Measurements from ENCODE around the gene ZCCHC24.
"Not testable (repeated sequence)": the region's sequence is repeated elsewhere in the genome, so short reads cannot be mapped to it uniquely, and the experiment has no call there.

The ZCCHC24 gene

GRCh38 chr10:79447249-79447648, 1.8 kb upstream of the ZCCHC24 start:
- not testable (repeated sequence) for DNase-seq (ENCODE audit: low read depth in 1 of 2, low spot score in 1 of 2)

DNA sequence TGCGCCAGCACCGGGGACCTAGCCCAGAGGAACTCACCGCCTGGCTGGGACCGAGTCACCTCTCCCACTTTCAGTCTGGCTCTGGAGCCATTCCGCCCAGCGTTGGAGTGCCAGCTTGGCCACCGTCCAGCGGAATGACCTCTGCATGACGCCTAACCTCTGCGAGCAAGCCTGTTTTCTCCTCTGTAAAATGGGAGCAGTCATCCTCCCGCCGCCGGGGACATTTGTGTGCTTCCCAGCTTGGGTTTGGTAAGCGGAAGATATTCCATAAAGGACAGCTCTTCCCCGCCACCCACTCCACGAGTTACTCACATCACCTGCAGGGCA, 1.3 kb upstream of the ZCCHC24 start:
- DNase-seq (ENCODE audit: low read depth in 1 of 2, low spot score in 1 of 2) = no peak

DNA sequence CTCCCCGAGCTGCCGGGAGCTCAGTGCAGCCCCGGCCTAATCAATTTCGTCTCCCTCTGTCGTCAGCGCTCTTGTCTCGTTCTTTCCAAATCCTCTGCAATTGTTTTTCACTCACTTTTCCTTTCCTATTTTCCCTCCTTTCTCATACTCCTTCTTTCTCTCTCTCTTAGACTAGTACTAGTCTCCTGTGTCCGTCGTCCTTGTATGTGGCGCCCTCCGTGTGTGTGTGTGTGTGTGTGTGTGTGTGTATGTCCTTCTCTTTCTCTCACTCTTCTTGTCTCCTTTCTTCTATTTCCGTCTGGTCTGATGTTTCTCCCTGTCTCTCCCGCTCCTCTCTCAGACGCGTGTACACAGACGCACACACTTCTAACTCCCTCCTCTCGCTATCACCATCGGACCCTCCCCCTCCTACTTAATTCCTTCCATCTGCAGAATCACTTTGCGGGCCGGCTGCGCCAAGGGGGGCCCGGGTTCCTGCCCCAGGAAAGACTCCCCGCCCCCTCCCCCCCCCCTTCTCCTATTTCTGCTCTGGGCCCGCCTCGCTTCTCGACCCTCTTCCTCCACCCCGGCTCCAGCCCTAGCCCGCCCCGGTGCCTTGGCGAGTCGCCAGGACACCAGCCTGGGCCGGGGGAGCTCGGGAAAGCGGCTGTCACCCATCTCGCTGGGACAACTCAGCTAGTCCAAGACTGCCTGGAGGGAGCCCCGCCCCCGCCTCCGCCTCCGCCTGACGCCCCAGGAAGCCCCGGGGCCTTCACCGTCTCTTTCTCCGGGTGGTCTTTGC, 743 bp upstream of the ZCCHC24 start:
- no peak for DNase-seq (ENCODE audit: low read depth in 1 of 2, low spot score in 1 of 2)

DNA sequence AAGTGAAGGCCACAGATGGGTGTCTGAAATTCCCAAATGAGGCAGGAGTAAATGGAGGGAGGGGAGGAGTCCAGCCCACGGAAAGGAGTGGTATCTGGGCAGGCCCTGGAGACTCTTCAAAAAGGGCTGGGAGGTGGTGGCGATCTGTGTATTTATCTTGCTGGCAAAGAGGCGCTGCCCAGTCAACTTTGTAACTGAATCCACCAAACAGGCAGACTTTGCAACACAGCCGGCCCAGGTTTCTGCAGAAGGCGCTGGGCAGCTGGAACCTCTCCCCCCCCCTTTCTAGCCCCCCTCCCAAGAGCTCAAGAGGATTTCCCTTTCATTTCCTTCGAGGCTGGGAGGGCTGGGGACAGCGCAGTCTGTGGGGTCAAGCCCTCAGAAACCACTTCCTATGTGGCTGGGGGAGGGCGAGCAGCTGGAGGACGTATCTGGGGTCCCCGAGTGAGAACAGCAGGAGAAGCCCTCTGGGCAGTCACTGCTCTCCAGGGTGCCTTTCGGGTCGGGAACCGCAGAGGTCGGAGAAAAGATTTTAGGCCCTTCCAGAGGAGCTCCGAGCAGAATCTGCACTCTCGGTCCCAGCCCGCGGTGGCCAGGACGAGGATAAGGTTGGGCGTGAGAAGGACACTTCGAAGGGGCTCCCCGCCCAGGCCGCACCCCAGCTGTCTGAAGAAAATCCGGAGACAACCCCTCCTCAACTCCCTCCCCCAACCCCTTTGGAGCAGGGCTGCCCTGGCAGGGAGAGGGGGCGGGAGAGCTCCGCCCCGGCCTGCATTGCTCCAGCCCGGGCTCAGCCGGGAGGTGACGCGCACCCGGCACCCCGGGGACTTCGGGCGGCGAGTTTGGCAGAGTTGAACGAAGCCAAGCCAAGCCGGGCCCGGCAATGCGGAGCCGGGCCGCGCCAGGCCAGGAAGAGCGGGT, 965 bp downstream of the ZCCHC24 start:
- no peak for DNase-seq (ENCODE audit: low read depth in 1 of 2, low spot score in 1 of 2)

- no peak for DNase-seq (ENCODE audit: low read depth in 1 of 2, low spot score in 1 of 2)
These were observed 1.9 kb downstream of the ZCCHC24 start for GRCh38 chr10:79443338-79444198.

GRCh38 chr10:79442171-79443040, 3.0 kb downstream of the ZCCHC24 start:
- no peak for DNase-seq (ENCODE audit: low read depth in 1 of 2, low spot score in 1 of 2)

- DNase-seq (ENCODE audit: low read depth in 1 of 2, low spot score in 1 of 2) = no peak
These were observed 4.0 kb downstream of the ZCCHC24 start for GRCh38 chr10:79441433-79441832.

DNA sequence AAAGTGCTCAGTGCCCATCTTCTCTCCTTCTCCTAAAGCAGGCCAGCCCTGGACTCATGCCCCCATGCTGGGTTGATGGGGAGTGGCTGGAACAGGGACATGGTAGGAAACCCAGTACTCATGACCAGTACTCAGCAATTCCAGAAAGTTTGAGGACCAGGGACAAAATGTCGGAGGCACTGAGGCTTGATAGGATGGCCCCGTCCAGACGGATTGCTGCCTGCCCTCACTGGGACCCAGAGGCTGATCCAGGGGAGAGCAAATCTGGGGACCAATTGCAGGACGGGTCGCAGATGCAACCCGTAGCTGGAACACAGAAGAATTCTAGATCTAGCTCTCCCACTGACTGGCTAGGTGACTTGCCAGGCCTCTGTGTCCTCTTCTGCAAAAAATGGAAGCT, 5.1 kb downstream of the ZCCHC24 start:
- no peak for DNase-seq (ENCODE audit: low read depth in 1 of 2, low spot score in 1 of 2)

- DNase-seq (ENCODE audit: low read depth in 1 of 2, low spot score in 1 of 2) = no peak
These were observed 6.7 kb downstream of the ZCCHC24 start for GRCh38 chr10:79438699-79439085.

DNA sequence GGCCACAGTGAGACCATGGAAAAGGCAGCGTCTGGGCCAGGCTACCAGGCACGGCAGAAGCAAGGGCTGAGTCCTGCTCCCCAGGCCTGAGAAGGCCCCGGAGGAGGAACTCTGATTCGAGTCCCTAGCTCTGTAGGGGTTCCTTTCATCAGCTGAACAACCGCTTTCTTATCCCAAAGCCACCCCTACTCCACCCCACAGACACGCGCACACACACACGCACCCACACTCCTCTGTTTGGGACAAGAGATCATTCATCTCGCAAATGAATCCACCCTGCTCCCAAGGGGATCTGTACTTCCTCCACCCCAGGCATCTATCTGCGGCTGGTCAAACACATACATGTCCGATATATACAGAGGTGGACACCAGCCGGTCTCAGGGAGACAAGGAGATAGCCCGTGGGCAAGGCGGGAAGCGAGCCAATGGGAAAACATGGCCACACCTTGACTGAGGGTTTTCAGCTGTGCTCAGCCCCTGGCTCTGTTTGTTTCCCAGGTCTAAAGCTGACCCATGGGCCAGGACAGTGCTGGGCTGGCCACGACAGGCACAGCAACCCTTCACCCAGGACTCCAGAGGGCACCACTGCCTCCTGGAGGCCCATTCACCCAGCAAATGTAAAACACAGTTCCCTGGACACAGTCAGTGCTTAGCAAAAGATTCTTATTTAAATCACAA, 7.3 kb downstream of the ZCCHC24 start:
- DNase-seq (ENCODE audit: low read depth in 1 of 2, low spot score in 1 of 2) = no peak

DNA sequence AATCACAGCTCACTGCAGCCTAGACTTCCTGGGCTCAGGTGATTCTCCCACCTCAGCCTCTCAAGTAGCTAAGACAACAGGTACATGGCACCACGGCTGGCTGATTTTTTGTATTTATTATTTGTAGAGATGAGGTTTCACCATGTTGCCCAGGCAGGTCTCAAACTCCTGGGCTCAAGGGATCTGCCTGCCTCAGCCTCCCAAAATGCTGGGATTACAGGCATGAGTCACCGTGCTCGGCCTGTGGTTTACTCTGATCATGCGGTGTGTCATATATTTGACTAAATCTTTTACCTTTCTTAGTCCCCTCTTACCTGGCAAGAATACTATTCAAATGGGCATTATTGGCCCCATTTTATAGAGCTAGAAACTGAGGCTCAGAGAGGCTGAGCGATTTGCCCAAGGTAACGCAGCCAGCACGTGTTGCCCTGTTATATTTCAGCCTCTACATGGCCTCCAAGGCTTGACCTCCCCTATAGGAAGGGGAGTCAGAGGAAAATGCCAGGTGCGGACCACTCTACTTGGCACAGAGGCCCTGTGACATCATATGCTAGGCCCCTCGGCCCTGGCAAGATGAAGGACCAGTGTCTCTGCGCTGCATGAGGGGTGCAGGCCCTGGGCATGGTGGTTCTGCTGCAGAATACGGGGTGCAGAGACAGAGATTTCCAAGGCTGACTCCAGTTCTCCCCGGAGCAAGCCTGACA, 8.2 kb downstream of the ZCCHC24 start:
- DNase-seq (ENCODE audit: low read depth in 1 of 2, low spot score in 1 of 2) = no peak

GRCh38 chr10:79436850-79437103, 8.6 kb downstream of the ZCCHC24 start:
- no peak for DNase-seq (ENCODE audit: low read depth in 1 of 2, low spot score in 1 of 2)

DNA sequence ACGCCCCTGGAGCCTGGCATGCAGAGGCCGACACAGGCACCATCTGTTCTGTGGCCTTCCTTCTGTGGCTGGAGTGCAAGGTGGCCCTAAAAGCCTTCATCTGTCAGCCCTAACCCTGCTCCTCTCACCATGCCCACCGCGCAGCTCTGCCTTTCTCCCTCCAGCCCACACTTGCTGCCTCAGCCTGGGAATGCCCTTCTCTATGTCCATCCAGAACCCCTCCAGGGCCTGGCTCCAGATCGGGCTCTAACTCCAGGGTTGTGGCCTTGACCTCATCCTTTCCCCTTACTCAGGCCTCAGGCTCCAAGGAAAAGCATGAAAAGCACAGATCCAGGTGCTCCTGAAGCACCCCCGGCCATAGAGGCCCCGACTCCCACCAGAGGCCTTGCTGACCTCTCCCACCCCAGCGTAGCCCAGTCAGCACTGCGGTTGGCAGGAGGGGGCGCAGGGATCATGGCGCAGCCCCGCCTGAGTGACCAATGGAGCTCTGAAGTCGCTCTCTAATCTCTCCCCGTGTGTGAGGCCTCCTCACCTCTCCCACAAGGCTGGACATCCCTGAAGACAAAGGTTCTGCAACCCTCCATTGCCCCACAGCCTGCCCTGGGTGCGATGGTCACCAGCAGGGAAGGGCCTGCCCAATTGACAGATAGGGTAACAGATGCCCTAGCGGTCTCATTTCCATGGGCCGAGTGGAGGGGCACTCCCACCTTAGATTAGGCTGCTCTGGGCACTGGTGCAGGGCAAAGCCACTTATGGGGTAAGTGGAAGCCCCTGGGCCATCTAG, 9.2 kb downstream of the ZCCHC24 start:
- no peak for DNase-seq (ENCODE audit: low read depth in 1 of 2, low spot score in 1 of 2)

DNA sequence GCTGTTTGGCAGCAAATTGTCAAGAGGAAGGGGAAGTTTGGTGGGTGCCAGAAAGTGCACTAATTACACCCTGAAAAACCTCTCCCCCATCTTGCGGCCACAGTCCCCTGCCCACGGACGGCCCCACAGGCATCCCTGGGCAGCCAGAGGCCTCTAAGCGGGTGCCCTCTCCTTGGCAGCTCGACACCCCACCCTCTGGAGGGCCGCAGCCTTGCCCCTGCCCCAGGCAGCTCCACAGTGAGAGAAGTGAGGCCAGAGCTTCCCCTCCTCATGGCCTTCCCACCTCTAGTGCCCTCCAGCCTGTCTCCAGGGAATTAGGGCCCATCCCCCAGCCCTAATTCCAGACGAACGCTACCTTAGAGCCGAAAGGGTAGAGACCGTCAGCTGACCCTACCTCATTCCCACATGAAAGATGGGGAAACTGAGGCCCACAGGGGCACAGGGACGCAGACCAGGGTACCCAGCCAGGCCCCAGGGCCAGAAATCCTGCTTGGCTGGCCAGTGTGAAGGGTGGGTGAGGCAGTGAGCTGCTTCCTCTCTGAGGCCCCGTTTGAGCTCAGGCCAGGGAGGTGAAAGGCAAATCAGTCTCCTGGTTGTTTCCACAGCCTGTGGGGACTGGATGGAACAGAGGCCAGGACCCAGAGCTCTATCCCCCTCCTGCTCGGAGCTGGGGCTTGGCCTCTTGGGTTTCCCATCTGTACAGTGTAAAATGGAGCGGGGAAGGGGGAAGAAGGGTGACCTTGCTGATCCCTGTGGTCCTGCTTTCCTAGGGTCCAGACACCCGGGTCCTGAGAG, 10.0 kb downstream of the ZCCHC24 start:
- DNase-seq (ENCODE audit: low read depth in 1 of 2, low spot score in 1 of 2) = no peak

DNA sequence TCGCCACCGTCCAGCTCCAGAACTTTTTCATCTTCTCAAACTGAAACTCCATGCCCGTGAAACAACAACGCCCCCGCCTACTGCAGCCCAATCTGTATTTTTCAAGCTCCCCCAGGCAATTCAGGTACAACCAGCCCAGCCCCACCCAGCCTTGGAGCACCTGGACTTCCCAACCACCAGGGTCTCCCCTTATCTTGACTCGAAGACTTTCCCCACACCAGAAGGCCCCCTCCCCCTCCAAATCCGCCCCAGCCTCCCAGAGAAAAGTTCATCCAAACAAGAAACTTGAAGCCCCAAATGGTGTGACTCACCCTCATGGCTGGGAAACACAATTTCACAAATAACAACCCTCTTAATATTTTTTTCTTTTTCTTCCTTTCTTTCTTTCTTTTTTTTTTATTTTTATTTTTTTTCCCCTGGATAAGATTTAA, 10.6 kb downstream of the ZCCHC24 start:
- DNase-seq (ENCODE audit: low read depth in 1 of 2, low spot score in 1 of 2) = no peak

GRCh38 chr10:79434223-79434687, 11.2 kb downstream of the ZCCHC24 start:
- no peak for DNase-seq (ENCODE audit: low read depth in 1 of 2, low spot score in 1 of 2)

DNA sequence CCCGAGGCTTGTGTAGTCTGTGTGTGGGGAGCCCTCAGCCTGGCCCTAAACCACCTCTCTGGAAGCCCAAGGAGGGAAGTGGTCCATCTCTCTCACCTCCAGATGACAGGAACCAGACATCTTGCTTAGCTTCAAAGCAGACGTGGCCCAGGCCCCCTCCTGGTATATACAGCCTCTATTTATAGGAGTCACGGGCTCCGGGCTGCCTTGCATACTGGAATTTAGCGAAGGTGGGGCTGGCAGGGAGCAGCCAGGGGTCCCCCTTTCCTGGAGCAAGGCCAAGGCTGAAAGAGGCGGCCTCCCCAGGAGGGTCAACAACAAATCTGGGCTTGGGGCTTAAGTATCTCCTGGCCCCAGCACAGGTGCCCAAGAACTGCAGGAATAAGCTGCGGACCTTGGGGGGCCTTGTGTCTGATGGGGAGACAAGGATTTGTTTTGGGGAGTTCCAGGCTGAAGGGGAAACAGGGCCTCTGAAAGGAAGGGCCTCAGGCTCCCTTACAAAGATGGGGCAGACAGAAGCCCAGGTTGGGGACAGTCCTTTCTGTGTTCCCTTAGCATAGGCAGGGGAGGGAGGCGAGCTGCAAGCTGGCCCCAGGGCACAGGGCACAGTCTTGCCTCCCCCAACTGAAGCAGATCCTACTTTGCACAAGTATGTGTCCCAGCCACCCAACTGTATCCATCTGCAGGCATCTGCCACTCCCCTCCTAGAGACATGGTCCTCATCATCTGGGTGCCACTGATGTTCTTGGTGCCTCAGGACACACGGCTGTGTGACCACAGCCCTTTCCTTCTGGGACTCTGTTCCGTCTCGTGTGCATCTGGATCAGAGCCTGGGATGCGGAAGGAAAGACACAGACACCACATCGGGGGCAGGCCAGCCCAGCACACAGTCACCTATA, 11.9 kb downstream of the ZCCHC24 start:
- no peak for DNase-seq (ENCODE audit: low read depth in 1 of 2, low spot score in 1 of 2)
